ENCODE measurements around the gene SURF1.
"Not testable (repeated sequence)": the region's sequence is repeated elsewhere in the genome, so short reads cannot be mapped to it uniquely, and the experiment has no call there.

The SURF1 gene

DNA sequence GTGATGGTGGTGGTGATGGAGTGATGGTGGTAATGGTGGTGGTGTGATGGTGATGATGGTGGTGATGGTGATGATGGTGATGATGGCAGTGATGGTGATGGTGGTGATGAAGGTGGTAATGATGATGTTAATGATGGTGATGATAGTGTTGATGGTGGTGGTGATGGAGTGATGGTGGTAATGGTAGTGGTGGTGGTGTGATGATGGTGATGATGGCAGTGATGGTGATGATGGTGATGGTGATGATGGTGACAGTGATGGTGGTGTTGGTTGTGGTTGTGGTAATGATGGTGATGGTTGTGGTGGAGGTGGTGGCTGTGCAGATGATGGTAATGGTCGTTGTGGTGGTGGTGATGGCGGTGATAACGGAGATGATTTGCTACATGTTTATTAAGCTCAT, 27.2 kb upstream of the SURF1 start:
- no peak for DNase-seq (ENCODE audit: low spot score)
- Histone ChIP-seq H3K27ac (no peak overlapping the region), H3K4me3 (no peak overlapping the region)
- TF ChIP-seq, protein P1, sequence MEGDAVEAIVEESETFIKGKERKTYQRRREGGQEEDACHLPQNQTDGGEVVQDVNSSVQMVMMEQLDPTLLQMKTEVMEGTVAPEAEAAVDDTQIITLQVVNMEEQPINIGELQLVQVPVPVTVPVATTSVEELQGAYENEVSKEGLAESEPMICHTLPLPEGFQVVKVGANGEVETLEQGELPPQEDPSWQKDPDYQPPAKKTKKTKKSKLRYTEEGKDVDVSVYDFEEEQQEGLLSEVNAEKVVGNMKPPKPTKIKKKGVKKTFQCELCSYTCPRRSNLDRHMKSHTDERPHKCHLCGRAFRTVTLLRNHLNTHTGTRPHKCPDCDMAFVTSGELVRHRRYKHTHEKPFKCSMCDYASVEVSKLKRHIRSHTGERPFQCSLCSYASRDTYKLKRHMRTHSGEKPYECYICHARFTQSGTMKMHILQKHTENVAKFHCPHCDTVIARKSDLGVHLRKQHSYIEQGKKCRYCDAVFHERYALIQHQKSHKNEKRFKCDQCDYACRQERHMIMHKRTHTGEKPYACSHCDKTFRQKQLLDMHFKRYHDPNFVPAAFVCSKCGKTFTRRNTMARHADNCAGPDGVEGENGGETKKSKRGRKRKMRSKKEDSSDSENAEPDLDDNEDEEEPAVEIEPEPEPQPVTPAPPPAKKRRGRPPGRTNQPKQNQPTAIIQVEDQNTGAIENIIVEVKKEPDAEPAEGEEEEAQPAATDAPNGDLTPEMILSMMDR (IDR thresholded peaks at IDR 0.05) = no peak

DNA sequence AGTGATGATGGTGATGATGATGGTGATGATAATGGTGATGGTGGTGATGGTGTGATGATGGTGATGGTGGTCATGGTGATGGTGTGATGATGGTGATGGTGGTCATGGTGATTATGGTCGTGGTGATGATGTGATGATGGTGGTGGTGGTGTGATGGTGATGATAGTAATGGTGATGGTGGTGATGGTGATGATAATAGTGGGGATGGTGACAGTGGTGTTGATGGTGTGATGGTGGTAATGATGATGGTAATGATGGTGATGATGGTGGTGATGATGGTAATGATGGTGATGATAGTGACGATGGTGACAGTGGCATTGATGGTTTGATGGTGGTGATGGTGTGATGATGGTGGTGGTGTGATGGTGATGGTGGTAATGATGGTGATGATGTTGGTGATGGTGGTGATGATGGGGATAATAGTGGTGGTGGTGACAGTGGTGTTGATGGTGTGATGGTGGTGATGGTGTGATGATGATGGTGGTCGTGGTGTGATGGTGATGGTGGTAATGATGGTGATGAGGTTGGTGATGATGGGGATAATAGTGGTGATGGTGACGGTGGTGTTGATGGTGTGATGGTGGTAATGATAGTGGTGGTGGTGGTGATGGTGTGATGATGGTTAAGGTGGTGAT, 26.3 kb upstream of the SURF1 start:
- TF ChIP-seq, protein P1 (IDR thresholded peaks at IDR 0.05) = no peak
- no peak overlapping the region for H3K4me3 ChIP-seq
- DNase-seq (ENCODE audit: low spot score) = no peak
- H3K27ac ChIP-seq = no peak overlapping the region

DNA sequence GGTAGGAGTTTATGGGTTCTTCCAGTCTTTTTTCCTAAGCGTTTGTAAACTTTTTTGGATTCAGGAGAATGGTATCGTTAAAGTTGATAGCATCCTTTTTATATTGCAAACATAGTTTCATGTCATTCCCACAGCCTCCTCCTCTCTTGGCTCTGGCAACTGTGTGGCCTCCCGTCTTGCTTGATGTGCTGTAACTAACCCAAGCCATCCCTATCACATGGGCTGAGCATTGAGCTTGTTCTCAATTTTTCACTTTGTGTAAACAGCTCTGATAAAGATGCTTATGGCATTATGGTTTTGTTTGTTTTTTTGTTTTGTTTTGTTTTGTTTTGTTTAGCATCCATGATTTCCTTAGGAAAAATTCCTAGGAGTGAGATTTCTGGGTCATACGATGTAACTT, 24.4 kb upstream of the SURF1 start:
- H3K4me3 ChIP-seq = no peak overlapping the region
- H3K27ac ChIP-seq = no peak overlapping the region
- TF ChIP-seq, protein P1 (IDR thresholded peaks at IDR 0.05) = no peak
- no peak for DNase-seq (ENCODE audit: low spot score)

DNA sequence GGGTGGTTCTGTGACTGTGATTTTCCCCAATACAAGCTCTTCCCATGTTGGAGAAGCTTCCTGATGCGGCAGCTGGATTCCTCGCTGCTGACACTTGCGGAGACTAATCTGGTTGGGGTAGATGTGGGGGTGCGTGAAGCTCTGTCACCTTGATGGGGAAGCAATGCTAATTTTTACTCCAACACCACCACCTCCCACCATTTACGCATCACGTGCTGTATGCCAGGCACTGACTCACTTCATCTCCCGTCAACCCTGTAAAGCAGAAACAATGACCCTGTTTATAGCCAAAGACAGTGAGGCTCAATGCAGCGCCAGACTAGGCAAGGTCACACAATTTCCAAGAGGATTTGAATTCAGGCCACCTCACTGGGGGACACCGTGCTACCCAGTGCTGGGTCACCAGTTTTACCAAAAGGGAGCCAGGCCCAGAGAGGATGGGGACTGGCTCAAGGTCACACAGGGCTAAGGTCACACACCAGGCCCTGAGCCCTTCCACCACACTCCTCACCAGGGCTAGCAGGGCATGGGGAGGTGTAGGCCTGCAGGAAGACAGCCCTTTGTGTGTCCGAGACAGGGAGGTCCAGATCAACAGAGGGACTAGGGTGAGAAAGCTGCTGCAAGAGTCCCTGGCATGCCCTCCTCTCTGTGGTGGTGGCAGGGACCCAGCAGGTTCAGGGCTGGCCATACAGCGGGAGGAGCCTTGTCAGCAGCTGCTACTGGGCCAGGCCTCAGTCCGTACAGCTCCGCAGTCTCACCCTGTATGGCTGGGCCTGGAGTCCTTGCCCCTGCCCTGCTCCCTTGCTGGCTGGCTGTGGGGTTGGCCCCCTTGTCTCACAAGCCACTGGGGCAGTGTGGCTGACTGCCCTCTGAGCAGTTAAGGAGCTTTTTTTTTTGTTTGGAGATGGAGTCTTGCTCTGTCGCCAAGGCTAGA, 23.1 kb upstream of the SURF1 start:
- TF ChIP-seq, protein P1 (IDR thresholded peaks at IDR 0.05) = no peak
- Histone ChIP-seq H3K4me3 (no peak overlapping the region), H3K27ac (no peak overlapping the region)
- no peak for DNase-seq (ENCODE audit: low spot score)

DNA sequence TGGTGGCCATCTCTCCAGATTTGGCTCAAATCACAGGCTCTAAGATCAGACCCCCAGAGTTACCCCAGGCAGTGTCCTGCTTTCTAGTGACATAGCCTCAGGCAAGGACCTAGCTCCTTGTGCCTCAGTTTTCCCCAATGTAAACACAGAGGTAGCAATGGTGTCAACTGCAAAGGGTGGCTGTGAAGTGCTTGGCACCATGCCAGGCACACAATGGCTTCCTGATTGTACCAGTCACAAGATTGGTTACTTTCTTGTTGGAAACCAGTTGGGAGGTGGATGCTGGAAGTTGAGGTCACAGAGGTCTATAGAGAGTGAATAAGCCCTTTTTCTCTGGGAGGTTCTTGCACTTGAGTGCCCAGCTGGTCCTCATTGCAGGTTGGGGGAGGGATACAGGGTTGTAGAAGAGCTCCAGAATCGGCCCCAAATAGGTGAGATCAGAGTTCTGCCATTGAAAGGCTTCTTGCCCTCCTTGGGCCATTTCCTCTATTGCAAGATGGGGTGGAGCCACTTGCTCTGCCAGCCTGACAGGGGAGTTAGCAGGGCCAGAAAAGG, 22.2 kb upstream of the SURF1 start:
- DNase-seq (ENCODE audit: low spot score) = no peak
- TF ChIP-seq, protein P1 (IDR thresholded peaks at IDR 0.05) = no peak
- no peak overlapping the region for H3K4me3 ChIP-seq
- no peak overlapping the region for H3K27ac ChIP-seq

DNA sequence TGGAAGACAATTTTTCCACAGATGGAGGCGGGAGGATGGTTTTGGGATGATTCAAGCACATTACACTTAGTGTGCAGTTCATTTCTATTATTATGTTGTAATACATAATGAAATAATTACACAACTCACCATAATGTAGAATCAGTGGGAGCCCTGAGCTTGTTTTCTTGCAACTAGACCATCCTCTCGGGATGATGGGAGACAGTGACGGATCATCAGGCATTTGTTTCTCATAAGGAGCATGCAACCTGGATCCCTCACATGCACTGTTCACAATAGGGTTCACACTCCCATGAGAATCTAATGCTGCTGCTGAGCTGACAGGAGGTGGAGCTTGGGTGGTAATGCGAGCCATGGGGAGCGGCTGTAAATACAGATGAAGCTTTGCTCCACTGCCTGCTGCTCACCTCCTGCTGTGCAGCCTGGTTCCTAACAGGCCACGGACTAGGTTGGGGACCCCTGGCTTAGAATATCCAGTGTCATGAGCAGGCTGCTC, 21.5 kb upstream of the SURF1 start:
- Histone ChIP-seq H3K4me3 (no peak overlapping the region), H3K27ac (no peak overlapping the region)
- TF ChIP-seq, protein P1 (IDR thresholded peaks at IDR 0.05) = no peak
- DNase-seq (ENCODE audit: low spot score) = no peak

DNA sequence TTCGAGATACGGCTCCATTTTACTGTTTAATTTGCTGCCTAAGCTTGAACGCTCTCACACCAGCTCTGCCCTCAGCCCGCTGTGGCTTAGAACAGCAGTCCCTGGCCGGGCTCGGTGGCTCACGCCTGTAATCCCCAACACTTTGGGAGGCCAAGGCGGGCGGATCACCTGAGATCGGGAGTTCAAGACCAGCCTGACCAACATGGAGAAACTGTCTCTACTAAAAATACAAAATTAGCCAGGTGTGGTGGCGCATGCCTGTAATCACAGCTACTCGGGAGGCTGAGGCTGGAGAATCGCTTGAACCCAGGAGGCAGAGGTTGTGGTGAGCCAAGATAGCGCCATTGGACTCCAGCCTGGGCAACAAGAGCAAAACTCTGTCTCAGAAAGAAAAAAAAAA, 21.0 kb upstream of the SURF1 start:
- not testable (repeated sequence) for H3K27ac ChIP-seq; DNase-seq (ENCODE audit: low spot score); H3K4me3 ChIP-seq

Measured in coronary artery (tissue), 2 donors.